Right lobe of liver (tissue), 4 donors: ENCODE measurements around the gene MTUS2.

Experiments
- POLR2A ChIP-seq: fragments of 450-650 bp; IDR thresholded peaks from one replicate; pipeline ENCODE4 v1.6.1; 2017; ENCODE audit warnings: antibody characterized with exemption, mild to moderate bottlenecking
- TF ChIP-seq, protein P1 (sequence below), 4 donors: fragments of 200-600 bp in 3 of 4; fragments of 450-650 bp in 1 of 4; IDR thresholded peaks; one replicate each; pipeline versions ENCODE4 v1.5.1 to v1.8.0; 2016 to 2022; ENCODE audit warnings: antibody characterized with exemption in 4 of 4, mild to moderate bottlenecking in 2 of 4
- donor health status: DM: no; HTN: no; CAD: no.
- donor health status: DM: no; HTN: no; CAD: no.
- donor health status: DM: no; HTN: yes; CAD: no.

- TF ChIP-seq, protein P1, sequence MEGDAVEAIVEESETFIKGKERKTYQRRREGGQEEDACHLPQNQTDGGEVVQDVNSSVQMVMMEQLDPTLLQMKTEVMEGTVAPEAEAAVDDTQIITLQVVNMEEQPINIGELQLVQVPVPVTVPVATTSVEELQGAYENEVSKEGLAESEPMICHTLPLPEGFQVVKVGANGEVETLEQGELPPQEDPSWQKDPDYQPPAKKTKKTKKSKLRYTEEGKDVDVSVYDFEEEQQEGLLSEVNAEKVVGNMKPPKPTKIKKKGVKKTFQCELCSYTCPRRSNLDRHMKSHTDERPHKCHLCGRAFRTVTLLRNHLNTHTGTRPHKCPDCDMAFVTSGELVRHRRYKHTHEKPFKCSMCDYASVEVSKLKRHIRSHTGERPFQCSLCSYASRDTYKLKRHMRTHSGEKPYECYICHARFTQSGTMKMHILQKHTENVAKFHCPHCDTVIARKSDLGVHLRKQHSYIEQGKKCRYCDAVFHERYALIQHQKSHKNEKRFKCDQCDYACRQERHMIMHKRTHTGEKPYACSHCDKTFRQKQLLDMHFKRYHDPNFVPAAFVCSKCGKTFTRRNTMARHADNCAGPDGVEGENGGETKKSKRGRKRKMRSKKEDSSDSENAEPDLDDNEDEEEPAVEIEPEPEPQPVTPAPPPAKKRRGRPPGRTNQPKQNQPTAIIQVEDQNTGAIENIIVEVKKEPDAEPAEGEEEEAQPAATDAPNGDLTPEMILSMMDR (IDR thresholded peaks at IDR 0.05), result no peak
- no peak for TF ChIP-seq POLR2A
Observed at GRCh38 chr13:28889086-28889732, 69.1 kb downstream of the MTUS2 start.
